Measurements from ENCODE around the gene N4BP2L2. TPM values are rescaled to one million over a fixed set of nuclear protein-coding genes. Genes with fewer than 3 reads are reported as not detected.

The N4BP2L2 gene
- total RNA-seq, 1 experiment from 2014 or later = 61.4 TPM

DNA sequence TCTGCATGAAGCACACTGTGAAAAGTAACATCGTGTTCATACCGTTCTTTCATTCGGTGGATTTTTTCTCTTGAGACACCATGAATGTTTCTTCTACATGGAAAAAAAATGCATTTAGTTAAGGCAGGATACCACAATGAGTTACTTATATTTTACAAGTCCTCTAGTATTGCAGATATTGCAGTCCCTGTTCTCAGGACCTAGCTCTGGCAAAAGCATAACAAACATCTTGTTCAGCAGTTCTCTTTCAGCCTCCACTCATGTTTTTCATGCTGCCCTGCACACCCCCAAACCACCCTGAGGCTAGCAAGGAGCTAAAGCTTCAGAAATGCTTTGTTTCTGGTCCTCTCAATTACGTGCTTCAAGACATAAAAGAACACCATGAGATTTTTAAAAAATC lies 135.5 kb downstream of the N4BP2L2 start:
- Histone ChIP-seq H3K4me1 (ENCODE audit: insufficient read depth, low read length) (no peaks in the 10 kb centered on the region), H2BK15ac (ENCODE audit: low read depth, low read length) (no peak overlapping the region), H2AK5ac (ENCODE audit: insufficient read length, low read length) (no peak overlapping the region), H4K5ac (ENCODE audit: insufficient read length, low read depth, low read length) (no peak overlapping the region), H2BK12ac (ENCODE audit: insufficient read length, low read depth, low read length) (no peak overlapping the region), H3K56ac (ENCODE audit: insufficient read length, low read depth, low read length) (no peak overlapping the region), H2BK20ac (ENCODE audit: low read depth, low read length, poor library complexity, severe bottlenecking) (no peak overlapping the region), H3K79me2 (ENCODE audit: insufficient read depth, low read length) (no peaks in the 10 kb centered on the region), H3K23ac (ENCODE audit: insufficient read length, low read depth, low read length) (no peak overlapping the region), H4K8ac (replicated peaks; ENCODE audit: insufficient read length, low read depth, low read length) (no peak overlapping the region), H3K9me3 (ENCODE audit: control insufficient read depth, low read depth, low read length) (no peaks in the 10 kb centered on the region), H2AFZ (ENCODE audit: low read length) (no peak overlapping the region), H2BK120ac (ENCODE audit: low read depth, low read length, poor library complexity, severe bottlenecking) (no peak overlapping the region), H3K18ac (ENCODE audit: insufficient read length, low read depth, low read length) (no peak overlapping the region), H3K79me1 (ENCODE audit: insufficient read depth, low read depth, low read length, poor library complexity, severe bottlenecking) (no peaks in the 10 kb centered on the region), H3K14ac (ENCODE audit: insufficient read depth, low read length) (no peak overlapping the region), H3T11ph (ENCODE audit: low read length) (no peak overlapping the region), H3K4me2 (ENCODE audit: insufficient read depth, insufficient read length, low read length) (no peak overlapping the region), H2BK5ac (ENCODE audit: insufficient read length, low read length) (no peak overlapping the region), H3K27ac (ENCODE audit: insufficient read length, low read depth, low read length) (no peak overlapping the region), H3K4ac (ENCODE audit: low read depth, low read length) (no peak overlapping the region), H3K27me3 (ENCODE audit: insufficient read depth, low read length) (no peaks in the 10 kb centered on the region), H4K91ac (ENCODE audit: insufficient read length, low read depth, low read length) (no peak overlapping the region), H4K20me1 (ENCODE audit: control insufficient read depth, insufficient read depth, insufficient read length) (no peaks in the 10 kb centered on the region), H3K9ac (ENCODE audit: extremely low read depth, insufficient read length, low read length) (no peak overlapping the region), H3K23me2 (ENCODE audit: insufficient read length, low read depth, low read length, poor library complexity, severe bottlenecking) (no peaks in the 10 kb centered on the region)
- Mint-ChIP-seq H3K27ac (no peak overlapping the region), H3K9me3 (no peaks in the 10 kb centered on the region), H3K4me3 (no peak overlapping the region), H3K36me3 (ENCODE audit: insufficient read depth in 1 of 3, low read depth in 3 of 3) (peaks cover 0 to 6% (median 5%) of the 10 kb centered on the region in 3 experiments; a peak in 5 of 7 replicates), H3K27me3 (ENCODE audit: low read depth) (no peaks in the 10 kb centered on the region), H3K4me1 (peaks cover under 1% of the 10 kb centered on the region in 2 experiments; a peak in 2 of 4 replicates)
- no CpG with 5 or more reads among the region's 4 CpGs for WGBS (ENCODE audit: extremely low coverage, insufficient read length, low lambda C conversion rate)
- no peak for DNase-seq
- TF ChIP-seq CTCF (conservative IDR thresholded peaks at IDR 0.05) = no peak
